HepG2 (cell line): ENCODE data around the gene HTATSF1.

Experiments used
- GPN1 ChIP-seq: sonication (generic); formaldehyde crosslinking; IDR thresholded peaks from 2 replicates; pipeline ENCODE4 v1.5.1; 2020; ENCODE audit warnings: missing genetic modification reagents, borderline replicate concordance
- HDAC1 ChIP-seq: sonication (generic); formaldehyde crosslinking; IDR thresholded peaks from 2 replicates; pipeline ENCODE4 v1.5.1; 2020; ENCODE audit warnings: mild to moderate bottlenecking, missing genetic modification reagents
- MXI1 ChIP-seq: IDR thresholded peaks from 3 replicates; pipeline ENCODE4 v1.6.1; 2012; ENCODE audit warnings: low read depth, low read length, inconsistent platforms, borderline replicate concordance
- NFATC3 ChIP-seq: sonication (generic); formaldehyde crosslinking; IDR thresholded peaks from 2 replicates; pipeline ENCODE4 v1.5.1; 2020; ENCODE audit warnings: mild to moderate bottlenecking, missing genetic modification reagents
- POLR2AphosphoS5 ChIP-seq: IDR thresholded peaks from 2 replicates; pipeline ENCODE4 v1.6.1; 2012; ENCODE audit warnings: low read depth, low read length
- RFX5 ChIP-seq: IDR thresholded peaks from 2 replicates; pipeline ENCODE4 v1.6.1; 2011; ENCODE audit warnings: low read depth, low read length, improper control_type of control experiment
- TBL1XR1 ChIP-seq: fragments of 150-350 bp; IDR thresholded peaks from 2 replicates; pipeline ENCODE4 v1.6.1; 2014; ENCODE audit warnings: borderline replicate concordance, low read length; ENCODE audit not compliant: partially characterized antibody
- TCF12 ChIP-seq, 2 experiments: fragments of 450-650 bp in 1 of 2; sonication (generic) in 1 of 2; formaldehyde crosslinking in 1 of 2; IDR thresholded peaks; 2 replicates each; pipeline versions ENCODE4 v1.6.1 to v1.8.0; 2017 to 2022; ENCODE audit warnings: antibody characterized with exemption in 1 of 2, mild to moderate bottlenecking in 1 of 2, missing genetic modification reagents in 1 of 2, moderate library complexity in 1 of 2
- ZNF124 ChIP-seq: sonication (generic); formaldehyde crosslinking; IDR thresholded peaks from 2 replicates; pipeline ENCODE4 v1.4.0; 2020; ENCODE audit warnings: missing genetic modification reagents
- TF ChIP-seq, protein P1 (sequence below): sonication (generic); formaldehyde crosslinking; IDR thresholded peaks from 2 replicates; pipeline ENCODE4 v1.5.0; 2020; ENCODE audit warnings: mild to moderate bottlenecking, missing genetic modification reagents, moderate library complexity
- TF ChIP-seq, protein P2 (sequence below): conservative IDR thresholded peaks from 2 replicates; pipeline ENCODE4 v1.6.1; 2018; ENCODE audit warnings: missing genetic modification reagents

DNA sequence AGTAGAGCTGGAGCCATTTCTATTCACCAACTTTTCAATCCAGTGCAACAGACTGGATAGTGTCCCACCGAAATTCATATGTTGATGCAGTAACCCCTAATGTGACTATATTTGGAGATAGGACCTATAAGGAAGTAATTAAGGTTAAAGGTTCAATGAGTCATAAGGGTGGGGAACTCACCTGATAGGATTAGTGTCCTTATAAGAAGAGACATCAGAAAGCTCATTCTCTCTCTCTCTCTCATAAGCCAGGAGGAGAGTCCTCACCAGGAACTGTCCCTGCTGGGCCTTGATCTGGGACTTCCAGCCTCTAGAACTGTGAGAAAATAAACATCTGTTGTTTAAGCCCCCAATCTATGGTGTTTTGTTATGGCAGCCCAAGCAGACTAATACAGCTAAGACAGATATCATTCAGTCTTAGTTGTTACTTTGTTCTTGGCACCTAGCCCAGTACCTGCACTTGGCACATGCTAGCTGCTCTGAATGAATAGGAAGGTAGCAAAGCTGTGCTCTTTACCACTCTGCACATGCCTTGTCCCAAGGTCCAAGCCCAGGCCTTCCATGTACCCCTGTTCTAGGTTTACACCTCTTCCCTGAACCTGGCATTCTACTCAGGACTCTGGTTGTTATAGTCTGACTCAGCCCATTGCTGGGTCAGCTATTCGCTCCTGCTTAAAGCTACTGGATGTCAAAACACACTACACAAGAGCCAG is 28.8 kb upstream of the HTATSF1 start:
- TF ChIP-seq GPN1 (CRISPR knock-in tag) = no peak
- no peak for TF ChIP-seq ZNF124 (CRISPR knock-in tag)
- no peak for TF ChIP-seq HDAC1 (CRISPR knock-in tag)
- no peak for TF ChIP-seq RFX5
- no peak for TF ChIP-seq MXI1
- TF ChIP-seq TCF12 (IDR thresholded peaks at IDR 0.05) = no peak
- TF ChIP-seq TCF12 (CRISPR knock-in tag; IDR thresholded peaks at IDR 0.05) = no peak
- no peak for TF ChIP-seq POLR2AphosphoS5
- TF ChIP-seq, protein P1, sequence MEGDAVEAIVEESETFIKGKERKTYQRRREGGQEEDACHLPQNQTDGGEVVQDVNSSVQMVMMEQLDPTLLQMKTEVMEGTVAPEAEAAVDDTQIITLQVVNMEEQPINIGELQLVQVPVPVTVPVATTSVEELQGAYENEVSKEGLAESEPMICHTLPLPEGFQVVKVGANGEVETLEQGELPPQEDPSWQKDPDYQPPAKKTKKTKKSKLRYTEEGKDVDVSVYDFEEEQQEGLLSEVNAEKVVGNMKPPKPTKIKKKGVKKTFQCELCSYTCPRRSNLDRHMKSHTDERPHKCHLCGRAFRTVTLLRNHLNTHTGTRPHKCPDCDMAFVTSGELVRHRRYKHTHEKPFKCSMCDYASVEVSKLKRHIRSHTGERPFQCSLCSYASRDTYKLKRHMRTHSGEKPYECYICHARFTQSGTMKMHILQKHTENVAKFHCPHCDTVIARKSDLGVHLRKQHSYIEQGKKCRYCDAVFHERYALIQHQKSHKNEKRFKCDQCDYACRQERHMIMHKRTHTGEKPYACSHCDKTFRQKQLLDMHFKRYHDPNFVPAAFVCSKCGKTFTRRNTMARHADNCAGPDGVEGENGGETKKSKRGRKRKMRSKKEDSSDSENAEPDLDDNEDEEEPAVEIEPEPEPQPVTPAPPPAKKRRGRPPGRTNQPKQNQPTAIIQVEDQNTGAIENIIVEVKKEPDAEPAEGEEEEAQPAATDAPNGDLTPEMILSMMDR (CRISPR knock-in tag) = no peak
- TF ChIP-seq, protein P2, sequence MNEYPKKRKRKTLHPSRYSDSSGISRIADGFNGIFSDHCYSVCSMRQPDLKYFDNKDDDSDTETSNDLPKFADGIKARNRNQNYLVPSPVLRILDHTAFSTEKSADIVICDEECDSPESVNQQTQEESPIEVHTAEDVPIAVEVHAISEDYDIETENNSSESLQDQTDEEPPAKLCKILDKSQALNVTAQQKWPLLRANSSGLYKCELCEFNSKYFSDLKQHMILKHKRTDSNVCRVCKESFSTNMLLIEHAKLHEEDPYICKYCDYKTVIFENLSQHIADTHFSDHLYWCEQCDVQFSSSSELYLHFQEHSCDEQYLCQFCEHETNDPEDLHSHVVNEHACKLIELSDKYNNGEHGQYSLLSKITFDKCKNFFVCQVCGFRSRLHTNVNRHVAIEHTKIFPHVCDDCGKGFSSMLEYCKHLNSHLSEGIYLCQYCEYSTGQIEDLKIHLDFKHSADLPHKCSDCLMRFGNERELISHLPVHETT (CRISPR knock-in tag) = no peak
- no peak for TF ChIP-seq NFATC3 (CRISPR knock-in tag)
- no peak for TF ChIP-seq TBL1XR1
